Upper lobe of left lung (tissue), 4 donors: Measurements from ENCODE around the gene LGMN.
A peak's percentile ranks its signal among the peaks of the same experiment; 100 is the strongest.

ENCODE experiments used
- POLR2A ChIP-seq, 4 donors: fragments of 450-650 bp; IDR thresholded peaks; one replicate each; pipeline ENCODE4 v1.5.1; 2016 to 2017; ENCODE audit warnings: antibody characterized with exemption in 4 of 4, mild to moderate bottlenecking in 2 of 4
- POLR2AphosphoS5 ChIP-seq, 2 donors: sonication (generic); formaldehyde crosslinking; IDR thresholded peaks; one replicate each; pipeline ENCODE4 v1.5.1; 2017; ENCODE audit warnings: antibody characterized with exemption in 2 of 2

- peak; percentile 66 to 79 for TF ChIP-seq POLR2AphosphoS5 (IDR thresholded peaks at IDR 0.05)
- peak in 1 of 4 donors; percentile 58 for TF ChIP-seq POLR2A (IDR thresholded peaks at IDR 0.05)
These were observed 23.7 kb downstream of the LGMN start for GRCh38 chr14:92724516-92725340.
